DLD1 (cell line): ENCODE results near the gene BPIFB1.

ENCODE experiments used
- in situ Hi-C: cut with HindIII; loops from 2 replicates; pipeline ENCODE4 v1.10.0; 2017; ENCODE audit warnings: low sequenced_read_pairs

Gene BPIFB1

GRCh38 chr20:33282991-33283555 is at the start of gene BPIFB1:
Gene BPIFB1 (plus strand): TSS chr20:33283214. CDS start chr20:33286074, 2,860 bp downstream.
- in situ Hi-C loops, result no loop called here

DNA sequence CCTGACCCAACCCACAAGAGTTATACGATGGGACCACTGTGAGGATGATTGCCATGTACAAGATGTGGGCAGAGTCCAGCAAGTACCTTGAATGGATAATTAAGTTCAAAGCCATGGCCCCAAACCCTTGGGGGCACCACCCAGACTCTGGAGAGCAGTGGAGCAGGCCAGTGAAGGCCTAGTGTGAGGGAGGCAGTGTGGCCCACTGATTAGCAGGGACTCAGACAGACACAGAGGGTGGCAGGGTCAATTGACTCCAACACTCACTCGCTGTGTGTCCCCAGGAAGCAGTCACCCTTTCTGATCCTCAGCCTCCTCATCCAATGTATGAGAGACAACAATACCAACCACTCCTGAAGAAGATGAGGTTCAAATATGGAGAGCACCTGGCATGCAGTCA is 49.0 kb upstream of the BPIFB1 start:
- in situ Hi-C loops, result no loop called here

GRCh38 chr20:33235696-33236095 is 47.3 kb upstream of the BPIFB1 start, which contains the start of gene BPIFA1:
Gene BPIFA1 (plus strand): TSS chr20:33235996. CDS start chr20:33237712, 1,716 bp downstream.
- in situ Hi-C loops, result no loop called here

DNA sequence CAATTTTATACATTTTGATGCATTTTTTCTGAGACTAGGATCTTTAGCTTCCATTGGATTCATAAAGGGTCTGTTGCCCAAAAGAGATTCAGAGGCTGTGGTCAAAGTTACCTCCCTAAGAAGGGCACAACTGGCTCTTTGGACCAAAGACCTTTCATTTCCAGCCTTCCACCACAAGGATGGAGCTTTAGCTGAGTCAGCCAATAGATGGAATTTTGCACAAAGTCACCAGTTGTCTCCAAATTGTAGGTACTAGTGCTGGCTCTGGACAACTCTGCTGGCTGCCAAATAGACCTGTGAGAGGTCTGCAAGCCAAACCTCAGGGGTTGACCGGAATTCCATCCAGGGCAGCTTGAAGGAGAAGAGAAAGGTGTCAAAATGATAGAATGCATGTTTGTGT is 46.7 kb upstream of the BPIFB1 start:
- in situ Hi-C loops, result no loop called here

DNA sequence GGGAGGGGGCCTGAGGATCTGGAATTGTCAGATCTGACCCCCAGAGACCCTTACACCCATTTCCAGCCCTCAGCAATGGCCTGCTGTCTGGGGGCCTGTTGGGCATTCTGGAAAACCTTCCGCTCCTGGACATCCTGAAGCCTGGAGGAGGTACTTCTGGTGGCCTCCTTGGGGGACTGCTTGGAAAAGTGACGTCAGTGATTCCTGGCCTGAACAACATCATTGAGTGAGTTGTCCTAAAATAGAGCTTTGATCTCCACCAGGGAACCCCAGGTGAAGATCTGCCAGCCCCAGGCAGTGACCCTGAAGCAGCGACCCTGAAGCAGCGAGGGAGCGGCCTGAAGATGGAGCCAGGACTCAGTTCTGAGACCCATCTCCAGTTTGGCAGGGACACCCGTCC is 45.0 kb upstream of the BPIFB1 start:
- in situ Hi-C loops, result no loop called here

DNA sequence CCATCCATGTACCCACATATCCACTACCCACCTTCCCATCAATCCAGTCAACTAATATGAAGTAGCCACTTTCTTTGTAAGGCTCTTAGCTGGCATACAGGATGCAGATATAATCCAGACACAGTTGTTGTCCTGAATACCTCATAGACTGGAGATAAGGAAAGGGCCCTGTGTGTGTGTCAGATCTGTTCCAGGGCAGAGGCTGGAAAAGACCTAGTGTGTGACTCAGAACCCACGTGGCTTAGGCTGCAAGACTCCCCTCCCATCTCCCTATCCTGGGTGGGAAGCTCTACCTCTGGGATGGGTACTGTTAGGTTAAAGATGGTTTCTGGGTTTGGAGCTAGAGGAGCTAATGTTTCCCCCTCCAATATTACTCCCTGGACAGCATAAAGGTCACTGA is 43.6 kb upstream of the BPIFB1 start:
- in situ Hi-C loops, result no loop called here

DNA sequence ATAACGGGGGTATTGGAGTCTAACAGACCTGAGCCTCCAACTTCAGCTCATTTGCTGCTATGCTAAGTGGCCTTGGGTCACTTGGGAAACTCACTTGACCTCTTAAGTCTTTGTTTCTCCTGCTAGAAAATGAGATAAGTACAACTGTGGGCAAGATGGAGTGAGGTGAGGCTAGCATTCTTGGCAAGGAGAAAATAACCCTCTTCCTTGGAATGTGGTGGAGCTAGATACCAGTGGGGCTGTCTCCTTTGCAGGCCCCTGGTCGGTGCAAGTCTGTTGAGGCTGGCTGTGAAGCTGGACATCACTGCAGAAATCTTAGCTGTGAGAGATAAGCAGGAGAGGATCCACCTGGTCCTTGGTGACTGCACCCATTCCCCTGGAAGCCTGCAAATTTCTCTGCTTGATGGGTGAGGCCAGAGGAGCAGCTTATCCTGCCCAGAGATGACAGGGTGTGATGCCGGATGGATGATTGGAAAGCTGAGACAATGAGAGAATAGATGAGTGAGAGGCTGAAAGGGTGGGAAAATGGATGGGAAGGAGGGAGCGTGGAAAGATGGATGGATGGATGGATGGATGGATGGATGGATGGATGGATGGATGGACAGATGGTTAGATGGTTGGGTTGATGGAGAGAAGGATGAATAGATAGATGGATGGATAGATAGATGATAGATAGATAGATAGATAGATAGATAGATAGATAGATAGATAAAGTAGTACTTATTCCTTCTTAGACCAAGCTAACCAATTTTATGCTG is 42.9 kb upstream of the BPIFB1 start:
- in situ Hi-C loops, result no loop called here

- in situ Hi-C loops, result no loop called here
These were observed 42.1 kb upstream of the BPIFB1 start for GRCh38 chr20:33240923-33241322.

DNA sequence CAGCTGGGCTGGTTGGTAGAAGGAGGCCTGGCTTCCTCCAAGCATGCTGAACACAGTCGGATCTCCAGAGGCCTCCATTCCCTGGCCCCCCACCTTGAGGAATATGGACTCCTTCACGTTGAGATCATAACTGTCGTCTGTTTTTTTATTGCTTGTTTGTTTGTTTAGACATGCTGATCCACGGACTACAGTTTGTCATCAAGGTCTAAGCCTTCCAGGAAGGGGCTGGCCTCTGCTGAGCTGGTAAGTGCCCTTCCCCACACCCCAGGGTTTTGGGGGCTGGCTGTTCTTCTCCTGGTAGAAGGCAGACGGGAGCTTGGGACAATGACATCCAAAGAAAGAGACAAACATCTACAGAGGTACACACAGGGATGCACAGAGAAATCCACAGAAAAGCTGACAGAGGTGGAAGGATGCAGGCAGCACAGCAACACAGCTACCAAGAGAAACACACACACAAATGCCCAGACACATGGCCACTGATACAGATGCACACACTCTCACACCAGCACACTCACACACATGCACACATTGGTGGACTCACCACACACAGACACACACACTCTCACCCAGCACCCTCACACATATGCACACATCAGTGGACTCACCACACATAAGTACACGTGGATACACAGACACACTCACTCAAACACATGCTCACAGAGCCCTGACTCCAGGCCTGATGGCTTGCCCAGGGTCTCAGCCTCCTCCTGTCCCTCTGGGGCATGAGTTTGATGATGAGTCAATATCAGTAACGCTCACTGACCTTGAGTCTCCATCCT is 40.5 kb upstream of the BPIFB1 start:
- in situ Hi-C loops, result no loop called here

GRCh38 chr20:33246077-33246476 is 36.9 kb upstream of the BPIFB1 start:
- in situ Hi-C loops, result no loop called here

- in situ Hi-C loops, result no loop called here
These were observed 33.6 kb upstream of the BPIFB1 start for GRCh38 chr20:33249456-33249855.

DNA sequence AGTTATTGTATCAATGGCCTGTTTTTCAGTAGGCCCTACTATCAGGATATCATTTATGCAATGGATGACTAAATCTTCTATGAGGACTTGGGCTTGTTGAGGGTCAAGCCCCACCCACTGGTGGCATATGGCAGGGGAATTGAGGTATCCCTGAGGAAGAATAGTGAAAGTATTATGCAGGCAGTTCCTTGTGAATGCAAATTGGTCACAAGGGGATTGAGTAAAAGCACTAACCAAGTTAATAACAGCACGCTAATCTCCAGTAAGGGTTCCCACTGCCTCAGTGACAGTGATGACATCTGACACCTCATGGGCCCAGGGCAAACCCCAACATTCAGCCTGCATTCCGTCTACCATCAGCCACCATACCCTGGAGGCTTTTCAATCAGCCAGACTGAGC is 32.3 kb upstream of the BPIFB1 start:
- in situ Hi-C loops, result no loop called here

- in situ Hi-C loops, result no loop called here
These were observed 31.5 kb upstream of the BPIFB1 start for GRCh38 chr20:33251496-33251895.

- in situ Hi-C loops, result no loop called here
These were observed 30.6 kb upstream of the BPIFB1 start for GRCh38 chr20:33252460-33252859.

DNA sequence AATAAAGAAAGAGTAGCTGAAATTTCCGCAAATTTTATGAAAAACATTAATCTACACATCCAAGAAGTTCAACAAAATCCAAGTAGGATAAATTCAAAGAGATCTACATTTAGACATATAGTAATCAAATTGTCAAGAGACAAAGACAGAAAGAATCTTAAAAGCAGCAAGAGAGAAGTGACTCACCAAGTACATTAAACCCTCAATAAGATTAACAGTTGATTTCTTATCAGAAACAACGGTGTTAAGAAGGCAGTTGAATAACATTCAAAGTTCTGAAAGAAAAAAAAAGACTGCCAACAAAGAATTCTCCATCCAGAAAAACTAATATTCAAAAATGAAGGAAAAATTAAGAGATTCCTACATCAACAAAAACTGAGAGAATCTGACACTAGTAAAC is 28.0 kb upstream of the BPIFB1 start:
- in situ Hi-C loops, result no loop called here

- in situ Hi-C loops, result no loop called here
These were observed 25.8 kb upstream of the BPIFB1 start for GRCh38 chr20:33257237-33257636.

DNA sequence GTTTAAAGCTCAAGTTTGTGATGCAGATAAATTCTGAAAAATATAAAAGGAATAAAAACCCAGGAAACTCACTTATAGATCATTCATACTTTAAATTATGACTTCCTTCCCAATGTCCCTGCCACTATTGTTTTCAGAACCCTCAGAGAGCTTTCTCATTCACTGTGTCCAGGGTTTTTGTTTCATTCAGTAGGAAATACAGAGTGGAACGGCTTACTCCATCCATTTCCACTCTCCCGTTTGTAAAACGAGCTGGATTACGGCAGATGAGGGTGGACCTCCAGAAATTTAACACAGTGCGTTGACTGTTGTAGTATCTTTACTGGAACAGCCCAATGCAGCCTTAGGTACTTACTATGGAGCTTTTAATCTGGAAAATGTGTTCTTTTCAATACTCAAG is 23.6 kb upstream of the BPIFB1 start:
- in situ Hi-C loops, result no loop called here

- in situ Hi-C loops, result no loop called here
These were observed 21.5 kb upstream of the BPIFB1 start for GRCh38 chr20:33261465-33261864.

DNA sequence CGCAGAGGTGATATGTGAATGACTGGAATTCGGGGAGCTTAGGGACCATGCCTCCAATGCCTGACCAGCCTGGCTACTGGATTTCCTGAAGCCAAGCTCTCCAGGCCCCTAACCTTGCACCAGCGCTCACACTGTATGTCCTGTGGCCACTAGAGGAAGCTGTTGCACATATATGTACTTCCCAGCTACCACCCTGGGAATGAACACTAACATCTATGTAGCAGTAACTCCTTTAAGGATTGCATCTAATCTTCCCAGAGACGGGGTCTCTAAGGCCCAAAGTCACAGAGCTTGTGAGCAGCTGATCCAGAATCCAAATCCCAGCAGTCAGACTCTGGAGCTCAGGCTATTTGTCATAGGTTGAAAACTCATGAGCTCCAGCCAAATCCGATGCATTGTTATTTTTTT is 20.4 kb upstream of the BPIFB1 start:
- in situ Hi-C loops, result no loop called here

- in situ Hi-C loops, result no loop called here
These were observed 19.2 kb upstream of the BPIFB1 start for GRCh38 chr20:33263784-33264183.

- in situ Hi-C loops, result no loop called here
These were observed 15.3 kb upstream of the BPIFB1 start for GRCh38 chr20:33267701-33268100.
